Stimulated activated CD4-positive, alpha-beta T cell treated with anti-CD3 and anti-CD28 coated beads, Interleukin-15, amount 100 ng/mL, for 24 hours (primary cell): ENCODE data around the gene WASHC1.
"Not testable (repeated sequence)": the region's sequence is repeated elsewhere in the genome, so short reads cannot be mapped to it uniquely, and the experiment has no call there.

Experiments
- DNase-seq: peaks from one replicate; pipeline ENCODE4 v3.0.0-alpha.2; 2020

Gene WASHC1

DNA sequence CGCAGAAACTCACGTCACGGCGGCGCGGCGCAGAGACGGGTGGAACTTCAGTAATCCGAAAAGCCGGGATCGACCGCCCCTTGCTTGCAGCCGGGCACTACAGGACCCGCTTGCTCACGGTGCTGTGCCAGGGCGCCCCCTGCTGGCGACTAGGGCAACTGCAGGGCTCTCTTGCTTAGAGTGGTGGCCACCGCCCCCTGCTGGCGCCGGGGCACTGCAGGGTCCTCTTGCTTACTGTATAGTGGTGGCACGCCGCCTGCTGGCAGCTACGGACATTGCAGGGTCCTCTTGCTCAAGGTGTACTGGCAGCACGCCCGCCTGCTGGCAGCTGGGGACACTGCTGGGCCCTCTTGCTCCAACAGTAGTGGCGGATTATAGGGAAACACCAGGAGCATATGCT lies 18.1 kb downstream of the WASHC1 start:
- peak; percentile 91 for DNase-seq

DNA sequence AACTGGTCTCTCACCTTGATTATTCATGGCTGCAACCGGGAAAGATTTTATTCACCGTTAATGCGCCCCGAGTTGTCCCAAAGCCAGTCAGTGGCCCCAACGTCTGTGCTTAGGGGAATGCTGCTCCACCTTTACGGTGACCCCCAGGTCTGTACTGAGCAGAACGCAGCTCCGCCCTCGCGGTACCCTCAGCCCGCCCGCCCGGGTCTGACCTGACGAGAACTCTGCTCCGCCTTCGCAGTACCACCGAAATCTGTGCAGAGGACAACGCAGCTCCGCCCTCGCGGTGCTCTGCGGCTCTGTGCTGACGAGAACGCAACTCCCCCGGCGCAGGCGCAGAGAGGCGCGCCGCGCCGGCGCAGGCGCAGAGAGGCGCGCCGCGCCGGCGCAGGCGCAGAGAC lies 18.6 kb downstream of the WASHC1 start:
- peak; percentile 12 for DNase-seq

DNA sequence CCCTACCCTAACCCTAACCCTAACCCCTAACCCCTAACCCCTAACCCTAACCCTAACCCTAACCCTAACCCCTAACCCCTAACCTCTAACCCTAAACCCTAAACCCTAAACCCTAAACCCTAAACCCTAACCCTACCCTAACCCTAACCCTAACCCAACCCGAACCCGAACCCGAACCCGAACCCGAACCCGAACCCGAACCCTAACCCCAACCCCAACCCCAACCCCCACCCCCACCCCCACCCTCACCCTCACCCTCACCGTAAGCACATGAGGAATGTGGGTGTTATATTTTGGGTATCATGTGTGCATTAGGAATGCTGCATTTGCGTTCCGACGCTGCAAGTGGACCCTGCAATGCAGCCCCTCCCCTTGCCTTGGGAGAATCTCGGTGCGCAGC lies 19.0 kb downstream of the WASHC1 start:
- not testable (repeated sequence) for DNase-seq
